ENCODE data around the gene LTB4R2.

Gene LTB4R2

DNA sequence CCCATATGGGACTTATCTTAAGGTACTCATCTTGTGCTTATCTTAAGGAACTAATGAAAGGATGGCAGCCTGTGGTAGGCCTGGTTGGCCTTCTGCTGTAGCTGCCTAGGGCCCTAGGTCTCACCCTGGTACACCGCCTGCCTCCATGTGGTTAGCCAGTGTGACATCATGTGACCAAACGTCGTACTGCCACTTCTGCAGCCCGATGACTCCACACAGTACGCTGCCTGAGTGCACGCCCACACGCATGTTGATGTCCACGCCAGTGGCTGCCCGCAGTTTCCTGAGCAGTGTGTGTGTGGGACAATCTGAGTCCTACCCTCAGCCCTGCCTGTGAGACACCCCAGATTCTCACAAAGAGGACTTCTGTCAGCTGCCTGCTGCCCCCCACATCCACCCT, 19.8 kb downstream of the LTB4R2 start:
- in situ Hi-C loops (cut with HindIII; ENCODE audit: low pct_ligation_motif_present, low sequenced_read_pairs): loop anchor here (10.0 kb wide), 1 partner anchor 105 kb away; no protein-coding TSS in a partner anchor
- no peak for DNase-seq
- no peak overlapping the region for H3K4me3 ChIP-seq (ENCODE audit: low read depth, low read length)
- TF ChIP-seq, protein P1, sequence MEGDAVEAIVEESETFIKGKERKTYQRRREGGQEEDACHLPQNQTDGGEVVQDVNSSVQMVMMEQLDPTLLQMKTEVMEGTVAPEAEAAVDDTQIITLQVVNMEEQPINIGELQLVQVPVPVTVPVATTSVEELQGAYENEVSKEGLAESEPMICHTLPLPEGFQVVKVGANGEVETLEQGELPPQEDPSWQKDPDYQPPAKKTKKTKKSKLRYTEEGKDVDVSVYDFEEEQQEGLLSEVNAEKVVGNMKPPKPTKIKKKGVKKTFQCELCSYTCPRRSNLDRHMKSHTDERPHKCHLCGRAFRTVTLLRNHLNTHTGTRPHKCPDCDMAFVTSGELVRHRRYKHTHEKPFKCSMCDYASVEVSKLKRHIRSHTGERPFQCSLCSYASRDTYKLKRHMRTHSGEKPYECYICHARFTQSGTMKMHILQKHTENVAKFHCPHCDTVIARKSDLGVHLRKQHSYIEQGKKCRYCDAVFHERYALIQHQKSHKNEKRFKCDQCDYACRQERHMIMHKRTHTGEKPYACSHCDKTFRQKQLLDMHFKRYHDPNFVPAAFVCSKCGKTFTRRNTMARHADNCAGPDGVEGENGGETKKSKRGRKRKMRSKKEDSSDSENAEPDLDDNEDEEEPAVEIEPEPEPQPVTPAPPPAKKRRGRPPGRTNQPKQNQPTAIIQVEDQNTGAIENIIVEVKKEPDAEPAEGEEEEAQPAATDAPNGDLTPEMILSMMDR (IDR thresholded peaks at IDR 0.05; ENCODE audit: low read depth, low read length, missing control alignments): no peak
- no peak overlapping the region for H3K27ac ChIP-seq
- no peaks in the 10 kb centered on the region for H3K36me3 ChIP-seq (replicated peaks)
- H3K27me3 ChIP-seq (replicated peaks): no peaks in the 10 kb centered on the region

DNA sequence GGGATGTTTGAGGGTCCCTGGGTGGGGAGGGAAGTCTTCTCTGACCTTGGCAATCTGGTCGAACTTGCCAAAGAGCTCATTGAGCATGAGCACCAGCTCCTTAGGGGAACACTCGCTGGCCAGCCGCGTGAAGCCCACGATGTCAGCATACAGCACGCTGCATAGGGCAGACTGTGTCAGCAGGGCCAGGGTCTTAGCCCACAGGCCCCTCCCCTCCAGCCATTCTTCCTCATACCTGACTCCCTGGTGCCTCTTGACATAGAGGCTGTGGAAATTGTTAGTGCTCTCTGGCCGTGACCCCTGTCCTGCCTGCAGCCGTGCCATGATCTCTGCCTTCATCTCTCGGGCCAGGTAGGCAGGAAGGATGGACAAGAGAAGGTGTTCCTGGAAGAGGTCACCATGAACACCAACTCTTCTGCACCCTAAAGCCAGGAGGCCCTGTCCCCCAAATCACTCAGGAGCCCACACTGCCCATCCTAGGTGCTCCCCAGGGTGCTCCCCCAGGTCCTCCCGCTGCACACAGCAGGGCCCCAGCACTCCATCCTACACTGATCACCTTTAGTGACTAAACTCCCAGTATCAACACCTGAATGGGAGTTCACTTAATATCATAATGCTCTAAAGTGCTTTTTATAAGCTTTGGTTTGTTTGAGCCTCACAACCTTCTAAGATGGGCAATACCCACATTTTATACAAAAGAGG, 21.2 kb downstream of the LTB4R2 start:
- Histone ChIP-seq H3K27me3 (replicated peaks) (no peaks in the 10 kb centered on the region), H3K4me3 (ENCODE audit: low read depth, low read length) (no peak overlapping the region), H3K36me3 (replicated peaks) (no peaks in the 10 kb centered on the region), H3K27ac (no peak overlapping the region)
- TF ChIP-seq, protein P1 (IDR thresholded peaks at IDR 0.05; ENCODE audit: low read depth, low read length, missing control alignments): no peak
- in situ Hi-C loops (cut with HindIII; ENCODE audit: low pct_ligation_motif_present, low sequenced_read_pairs): loop anchor here (10.0 kb wide), 1 partner anchor 104 kb away; no protein-coding TSS in a partner anchor
- no peak for DNase-seq

DNA sequence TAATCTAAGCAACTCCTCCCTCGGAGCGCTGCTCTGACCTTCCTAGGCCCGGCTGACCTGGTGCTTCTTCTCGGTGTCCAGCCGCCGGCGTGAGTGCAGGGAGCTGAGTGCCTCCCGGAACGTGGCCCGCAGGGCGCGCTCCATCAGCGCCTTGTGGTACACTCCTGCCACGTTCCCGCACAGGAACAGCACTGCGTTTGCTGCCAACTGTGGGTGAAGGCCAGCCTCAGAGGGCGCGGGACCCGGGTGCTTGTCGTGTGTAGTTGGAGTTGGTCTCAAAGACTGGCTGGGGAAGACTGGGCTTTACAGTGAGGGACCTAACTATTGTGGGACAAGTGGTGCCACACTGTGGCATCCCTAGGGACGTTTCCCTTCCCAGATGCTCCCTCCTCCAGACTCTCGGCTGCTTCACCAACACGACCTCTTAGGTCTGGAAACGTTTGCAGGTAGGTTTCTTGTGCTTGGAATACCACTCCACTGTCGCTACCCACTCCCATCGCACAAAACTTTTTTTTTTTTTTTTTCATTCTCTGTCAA, 21.9 kb downstream of the LTB4R2 start:
- TF ChIP-seq, protein P1 (IDR thresholded peaks at IDR 0.05; ENCODE audit: low read depth, low read length, missing control alignments): no peak

DNA sequence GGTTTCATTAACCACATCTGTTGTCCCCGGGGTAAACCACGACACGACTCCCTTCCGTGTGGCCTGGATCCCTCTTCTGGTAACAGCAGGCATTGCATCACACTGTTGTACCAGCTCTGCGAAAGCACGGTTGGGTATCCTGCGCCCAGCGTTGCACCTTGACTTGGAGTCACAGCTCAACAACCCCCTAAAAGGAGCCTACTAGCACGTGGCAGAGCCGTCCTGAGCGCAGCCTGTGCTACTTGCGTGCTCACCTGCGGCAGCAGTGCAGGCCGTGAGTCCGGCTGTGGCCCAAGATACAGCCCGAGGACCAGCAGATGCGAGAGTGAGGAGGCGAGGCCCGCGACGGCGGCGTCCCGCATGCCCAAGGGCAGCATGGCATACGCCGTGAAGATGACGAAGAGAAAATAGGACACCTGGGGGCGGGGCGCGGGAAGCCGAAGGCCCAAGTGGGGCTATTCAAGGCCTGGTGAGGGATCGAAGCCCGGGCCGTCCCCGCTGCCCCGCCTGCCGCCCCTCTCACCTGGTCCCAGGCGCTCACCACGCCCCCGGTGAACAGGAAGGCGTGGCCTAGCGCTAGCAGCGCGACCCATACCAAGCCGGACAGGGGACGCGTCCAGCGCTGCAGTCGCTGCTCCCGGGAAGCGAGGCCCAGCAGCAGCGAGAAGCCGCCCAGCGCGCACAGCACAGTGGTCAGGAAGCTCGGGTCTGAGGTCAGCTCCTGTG, 22.5 kb downstream of the LTB4R2 start:
- in situ Hi-C loops (cut with HindIII; ENCODE audit: low pct_ligation_motif_present, low sequenced_read_pairs): loop anchor here (10.0 kb wide), 1 partner anchor 102 kb away; no protein-coding TSS in a partner anchor
- Histone ChIP-seq H3K36me3 (replicated peaks) (no peaks in the 10 kb centered on the region), H3K27me3 (replicated peaks) (no peaks in the 10 kb centered on the region), H3K4me3 (ENCODE audit: low read depth, low read length) (peak overlapping the region; percentile 32), H3K27ac (no peak overlapping the region)
- peak; percentile 42 for DNase-seq
- TF ChIP-seq, protein P1 (IDR thresholded peaks at IDR 0.05; ENCODE audit: low read depth, low read length, missing control alignments): peak; percentile 84

More for the DNA sequence above, 21.9 kb downstream of the LTB4R2 start:
- Histone ChIP-seq H3K36me3 (replicated peaks) (no peaks in the 10 kb centered on the region), H3K4me3 (ENCODE audit: low read depth, low read length) (no peak overlapping the region), H3K27me3 (replicated peaks) (no peaks in the 10 kb centered on the region), H3K27ac (no peak overlapping the region)
- in situ Hi-C loops (cut with HindIII; ENCODE audit: low pct_ligation_motif_present, low sequenced_read_pairs): loop anchor here (10.0 kb wide), 1 partner anchor 103 kb away; no protein-coding TSS in a partner anchor
- no peak for DNase-seq

DNA sequence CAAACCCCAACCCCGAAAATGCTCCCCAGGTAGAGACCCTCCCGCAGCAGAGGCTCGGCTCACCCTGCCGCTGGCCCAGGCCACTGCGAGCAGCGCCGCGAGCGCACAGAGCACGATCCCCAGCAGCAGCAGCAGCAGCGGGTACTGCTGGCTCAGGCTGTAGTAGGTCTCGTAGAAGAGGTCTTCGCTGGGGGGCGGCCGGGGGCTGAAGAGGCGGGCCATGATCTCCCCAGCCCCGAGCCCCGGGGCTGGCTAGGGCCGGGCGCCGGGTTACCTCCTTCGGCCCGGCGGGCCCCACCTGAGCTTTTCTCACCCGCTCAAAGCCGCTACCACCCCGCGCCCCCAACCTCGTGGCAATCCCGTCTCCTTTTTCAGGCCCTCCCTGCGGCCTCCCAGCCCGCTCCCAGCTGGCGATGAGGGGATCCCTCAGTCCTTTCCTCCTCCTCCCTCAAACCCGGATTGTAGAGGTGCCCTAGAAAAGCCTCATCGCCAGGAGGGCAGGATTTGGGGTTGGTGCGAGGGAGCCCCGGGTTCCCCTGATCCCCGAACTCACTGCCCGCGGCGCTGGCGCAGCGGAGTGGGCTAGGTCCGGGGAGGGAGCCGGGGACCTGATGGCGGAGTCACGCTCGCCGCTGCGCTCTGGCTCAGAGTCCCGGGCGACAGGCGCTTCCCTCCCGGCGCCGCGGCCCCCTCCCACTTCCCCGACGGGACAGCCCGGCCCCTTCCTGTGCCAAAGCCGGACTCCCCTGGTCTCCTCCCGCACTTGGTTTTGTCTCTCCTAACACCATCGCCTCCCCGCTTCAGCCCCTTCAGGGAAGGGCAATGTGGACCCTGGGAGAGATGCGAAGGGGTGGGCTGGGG, 24.7 kb downstream of the LTB4R2 start, which contains the start of gene ADCY4:
ADCY4 (minus strand) TSS at position 641 of the 861 bp plus-strand sequence; CDS start at position 222, 419 bp downstream.
- in situ Hi-C loops (cut with HindIII; ENCODE audit: low pct_ligation_motif_present, low sequenced_read_pairs): loop anchor here (10.0 kb wide), 1 partner anchor 100 kb away; no protein-coding TSS in a partner anchor
- H3K27ac ChIP-seq: no peak within 1 kb of the TSS
- DNase-seq: no peak
- H3K36me3 ChIP-seq (replicated peaks): no peaks in the 10 kb centered on the region
- peak within 1 kb of the TSS; percentile 40 for H3K4me3 ChIP-seq (ENCODE audit: low read depth, low read length)
- TF ChIP-seq, protein P1 (IDR thresholded peaks at IDR 0.05; ENCODE audit: low read depth, low read length, missing control alignments): no peak
- H3K27me3 ChIP-seq (replicated peaks): peaks cover 10% of the 10 kb centered on the region
